Islet precursor cell (in vitro differentiated cells): ENCODE data around the gene DMP1.

ENCODE experiments used
- DNase-seq: peaks from one replicate; pipeline ENCODE4 v3.0.0-alpha.2; 2018

DMP1 gene, protein sequence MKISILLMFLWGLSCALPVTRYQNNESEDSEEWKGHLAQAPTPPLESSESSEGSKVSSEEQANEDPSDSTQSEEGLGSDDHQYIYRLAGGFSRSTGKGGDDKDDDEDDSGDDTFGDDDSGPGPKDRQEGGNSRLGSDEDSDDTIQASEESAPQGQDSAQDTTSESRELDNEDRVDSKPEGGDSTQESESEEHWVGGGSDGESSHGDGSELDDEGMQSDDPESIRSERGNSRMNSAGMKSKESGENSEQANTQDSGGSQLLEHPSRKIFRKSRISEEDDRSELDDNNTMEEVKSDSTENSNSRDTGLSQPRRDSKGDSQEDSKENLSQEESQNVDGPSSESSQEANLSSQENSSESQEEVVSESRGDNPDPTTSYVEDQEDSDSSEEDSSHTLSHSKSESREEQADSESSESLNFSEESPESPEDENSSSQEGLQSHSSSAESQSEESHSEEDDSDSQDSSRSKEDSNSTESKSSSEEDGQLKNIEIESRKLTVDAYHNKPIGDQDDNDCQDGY

DNA sequence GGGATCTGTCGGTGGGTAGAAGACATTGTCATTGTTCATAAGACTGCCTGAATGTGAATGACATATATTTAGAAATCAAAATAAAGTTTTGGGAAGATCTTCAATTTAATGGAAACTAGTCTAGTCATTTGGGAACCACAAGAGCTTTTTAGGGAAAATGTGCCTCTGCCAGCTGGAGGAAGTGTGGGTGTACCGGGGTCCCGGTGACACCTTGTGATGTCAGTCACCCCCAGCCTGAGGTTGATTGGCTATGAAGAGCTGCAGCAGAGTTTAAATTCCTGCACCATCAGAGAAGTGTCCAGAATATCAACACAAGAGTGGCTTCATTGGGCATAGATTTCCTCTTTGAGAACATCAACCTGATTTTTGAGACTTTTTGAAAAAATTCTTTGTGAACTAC is at the start of gene DMP1:
TSS of gene DMP1 (plus strand) at position 301 of the 400 bp plus-strand sequence. CDS start 6,213 bp downstream, outside the sequence.
- DNase-seq: no peak

DNA sequence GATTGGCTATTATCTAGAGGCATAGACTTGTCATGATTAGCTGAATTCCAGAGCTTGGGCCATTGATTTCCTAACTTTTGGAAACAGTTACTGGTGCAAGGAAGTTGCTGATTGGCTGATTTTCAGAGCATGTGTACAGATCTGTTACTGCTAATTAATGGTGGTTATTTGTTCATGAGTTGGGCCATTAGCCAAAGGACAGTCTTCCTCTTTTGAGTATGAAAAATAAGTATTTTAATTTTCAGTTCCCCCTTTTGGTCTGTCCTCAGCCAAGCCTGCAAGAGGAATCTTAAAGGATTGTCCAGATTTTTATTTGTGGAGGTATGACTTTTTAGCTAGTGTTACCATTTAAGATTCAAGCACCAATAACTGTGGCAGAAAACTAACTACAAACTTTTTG is 48.7 kb upstream of the DMP1 start:
- DNase-seq: no peak

DNA sequence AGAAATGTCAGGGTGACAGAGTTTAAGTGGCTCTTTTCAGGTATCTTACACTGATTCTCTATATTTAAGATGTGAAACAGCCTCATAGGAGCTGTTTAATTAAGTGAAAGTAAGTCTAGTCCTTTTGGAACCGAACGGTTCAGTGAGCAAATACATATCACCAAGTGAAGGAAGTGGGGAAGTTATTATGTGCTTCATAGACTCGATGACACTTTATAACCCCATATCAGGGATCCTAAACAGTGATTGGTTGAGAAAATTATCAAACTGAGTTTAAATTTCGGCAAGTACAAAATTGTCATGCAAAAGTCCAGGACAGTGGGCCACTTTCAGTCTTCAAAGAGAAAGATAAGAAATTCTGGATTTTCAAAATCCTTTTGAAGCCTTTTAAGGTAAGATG is 41.9 kb upstream of the DMP1 start, which contains the start of gene DSPP:
TSS of gene DSPP (plus strand) at position 301 of the 400 bp plus-strand sequence. CDS start 2,380 bp downstream, outside the sequence.
- DNase-seq: no peak

DNA sequence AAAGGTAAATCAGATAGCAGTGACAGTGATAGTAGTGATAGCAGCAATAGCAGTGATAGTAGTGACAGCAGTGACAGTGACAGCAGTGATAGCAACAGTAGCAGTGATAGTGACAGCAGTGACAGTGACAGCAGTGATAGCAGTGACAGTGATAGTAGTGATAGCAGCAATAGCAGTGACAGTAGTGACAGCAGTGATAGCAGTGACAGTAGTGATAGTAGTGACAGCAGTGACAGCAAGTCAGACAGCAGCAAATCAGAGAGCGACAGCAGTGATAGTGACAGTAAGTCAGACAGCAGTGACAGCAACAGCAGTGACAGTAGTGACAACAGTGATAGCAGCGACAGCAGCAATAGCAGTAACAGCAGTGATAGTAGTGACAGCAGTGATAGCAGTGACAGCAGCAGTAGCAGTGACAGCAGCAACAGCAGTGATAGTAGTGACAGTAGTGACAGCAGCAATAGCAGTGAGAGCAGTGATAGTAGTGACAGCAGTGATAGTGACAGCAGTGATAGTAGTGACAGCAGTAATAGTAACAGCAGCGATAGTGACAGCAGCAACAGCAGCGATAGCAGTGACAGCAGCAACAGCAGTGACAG is 35.7 kb upstream of the DMP1 start:
- DNase-seq: no peak

DNA sequence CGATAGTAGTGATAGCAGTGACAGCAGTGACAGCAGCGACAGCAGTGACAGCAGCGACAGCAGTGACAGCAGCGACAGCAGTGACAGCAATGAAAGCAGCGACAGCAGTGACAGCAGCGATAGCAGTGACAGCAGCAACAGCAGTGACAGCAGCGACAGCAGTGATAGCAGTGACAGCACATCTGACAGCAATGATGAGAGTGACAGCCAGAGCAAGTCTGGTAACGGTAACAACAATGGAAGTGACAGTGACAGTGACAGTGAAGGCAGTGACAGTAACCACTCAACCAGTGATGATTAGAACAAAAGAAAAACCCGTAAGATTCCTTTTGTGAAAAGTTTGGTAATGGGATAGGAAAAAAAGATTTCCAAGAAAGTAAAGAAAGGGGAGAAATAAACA is 33.8 kb upstream of the DMP1 start:
- no peak for DNase-seq

DNA sequence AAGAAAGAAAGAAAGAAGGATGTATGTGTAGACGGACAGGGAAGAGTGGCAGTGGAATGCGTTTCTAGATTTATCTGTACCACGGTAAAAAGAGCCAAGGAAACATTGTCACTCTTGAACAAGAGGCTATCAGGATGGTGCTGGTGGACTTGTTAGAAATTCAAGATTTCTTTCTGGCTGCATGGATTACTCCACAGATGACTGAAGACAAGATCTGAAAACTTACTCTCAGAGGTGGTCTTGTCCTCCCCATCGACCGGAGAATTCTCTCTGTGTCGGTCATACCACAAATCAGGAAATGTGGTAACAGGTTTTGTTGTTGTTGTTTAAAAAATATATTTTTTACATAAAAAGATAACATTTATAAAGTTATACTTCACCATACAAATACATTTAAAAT is 30.0 kb upstream of the DMP1 start:
- no peak for DNase-seq

DNA sequence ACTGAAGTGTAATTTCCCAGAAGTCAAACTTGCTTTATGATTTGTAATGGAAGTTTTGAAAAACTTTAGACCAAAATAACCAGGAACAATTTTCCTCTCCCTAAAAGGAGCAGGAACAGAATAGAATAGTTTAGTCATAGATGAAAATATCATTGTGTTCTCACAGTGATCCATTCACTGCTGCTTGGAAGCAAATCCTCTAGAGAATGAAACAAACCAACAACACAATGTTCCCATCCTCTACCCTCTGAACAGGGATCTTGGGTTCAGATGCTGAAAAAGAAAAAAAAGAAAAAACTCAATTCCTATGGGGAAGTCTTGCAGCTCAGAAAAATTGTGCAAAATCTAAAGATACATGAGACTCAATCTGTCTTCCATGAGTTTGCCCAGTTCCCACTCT is 29.6 kb upstream of the DMP1 start:
- DNase-seq: no peak

DNA sequence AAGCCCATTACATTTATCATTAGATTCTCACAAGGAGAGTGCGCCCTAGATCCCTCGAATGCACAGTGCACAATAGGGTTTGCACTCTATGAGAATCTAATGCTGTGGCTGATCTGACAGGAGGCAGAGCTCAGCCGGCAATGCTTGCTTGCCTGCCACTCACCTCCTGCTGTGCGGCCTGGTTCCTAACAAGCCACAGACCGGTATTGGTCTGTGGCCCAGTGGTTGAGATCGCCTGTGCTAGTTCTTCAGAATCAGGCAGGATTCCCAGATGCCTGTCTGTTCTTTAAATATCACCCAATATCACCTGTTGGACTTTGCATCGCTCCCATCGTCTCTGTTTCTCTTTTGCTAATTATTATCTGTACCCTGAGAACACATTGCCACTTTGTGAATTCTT is 27.8 kb upstream of the DMP1 start:
- no peak for DNase-seq

DNA sequence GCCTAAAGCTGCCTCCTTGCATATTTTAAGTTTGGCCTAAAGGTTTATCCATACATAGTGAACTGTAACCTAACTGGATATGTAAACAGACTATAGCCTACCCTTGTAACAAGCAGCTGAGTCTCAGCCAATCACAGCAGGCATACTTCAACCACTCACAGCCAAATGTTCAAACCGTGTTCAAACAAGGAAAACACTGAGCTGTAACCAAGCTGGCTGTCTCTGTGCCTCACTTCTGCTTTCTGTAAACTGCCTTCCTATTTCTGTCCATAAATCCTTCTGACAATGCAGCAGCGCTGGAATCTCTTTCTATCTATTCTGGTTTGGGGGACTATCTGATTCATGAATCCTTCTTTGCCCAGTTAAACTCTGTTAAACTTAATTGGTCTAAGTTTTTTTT is 25.4 kb upstream of the DMP1 start:
- no peak for DNase-seq

DNA sequence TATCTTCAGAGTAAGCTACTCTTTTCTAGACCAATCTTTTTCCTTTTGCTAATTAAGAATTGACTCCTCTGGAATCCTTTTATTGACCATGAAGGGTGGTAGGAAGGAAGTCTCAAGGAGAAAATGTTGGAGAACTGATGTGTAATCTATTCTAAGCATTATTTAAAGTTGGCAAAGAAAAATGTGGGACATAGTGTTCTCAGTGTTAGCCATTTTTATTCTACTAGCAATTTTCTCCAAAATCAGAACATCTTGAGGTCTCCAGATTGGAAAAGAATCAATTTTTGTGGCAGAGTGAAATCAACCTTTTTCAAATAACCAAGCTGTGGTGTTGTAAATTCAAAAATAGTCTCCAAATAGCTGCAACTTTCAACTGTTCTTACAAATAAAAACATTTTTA is 18.4 kb upstream of the DMP1 start:
- DNase-seq: no peak

DNA sequence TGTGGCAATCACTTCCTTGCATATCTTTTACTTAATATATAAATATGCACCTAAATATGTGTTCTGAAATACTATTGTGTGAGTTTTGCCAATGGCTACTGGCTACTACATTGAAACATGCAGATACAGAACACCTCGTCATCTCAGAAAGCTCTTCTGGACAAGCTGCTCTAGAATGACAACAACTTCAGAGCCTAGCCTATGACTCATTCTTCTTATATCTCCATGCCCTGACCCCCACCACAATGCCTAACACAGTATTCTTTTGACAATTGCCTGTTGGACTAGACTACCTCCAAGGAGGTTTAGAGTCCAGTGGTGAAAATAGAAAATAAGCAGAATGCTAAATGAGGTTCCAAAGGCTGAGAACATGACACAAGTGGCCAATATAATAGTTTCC is 17.6 kb upstream of the DMP1 start:
- no peak for DNase-seq

DNA sequence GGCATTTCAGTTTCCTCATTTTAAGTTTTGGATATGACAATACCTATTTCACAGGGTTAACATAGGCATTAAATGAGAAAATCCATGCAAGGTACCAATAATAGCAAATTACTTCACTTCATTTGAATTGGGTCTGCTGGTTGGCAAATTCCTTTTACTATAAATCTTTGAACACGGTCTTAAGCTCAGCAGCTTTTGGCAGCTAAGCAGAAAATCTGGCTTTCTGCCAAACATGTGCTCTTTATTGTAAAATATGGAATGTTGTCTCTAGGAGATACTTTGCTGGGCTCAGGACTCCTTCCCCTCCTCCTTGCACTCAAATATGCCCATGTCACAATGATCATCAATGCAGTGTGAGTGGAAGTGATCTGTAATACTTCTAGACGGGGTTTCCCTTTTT is 16.8 kb upstream of the DMP1 start:
- DNase-seq: no peak

DNA sequence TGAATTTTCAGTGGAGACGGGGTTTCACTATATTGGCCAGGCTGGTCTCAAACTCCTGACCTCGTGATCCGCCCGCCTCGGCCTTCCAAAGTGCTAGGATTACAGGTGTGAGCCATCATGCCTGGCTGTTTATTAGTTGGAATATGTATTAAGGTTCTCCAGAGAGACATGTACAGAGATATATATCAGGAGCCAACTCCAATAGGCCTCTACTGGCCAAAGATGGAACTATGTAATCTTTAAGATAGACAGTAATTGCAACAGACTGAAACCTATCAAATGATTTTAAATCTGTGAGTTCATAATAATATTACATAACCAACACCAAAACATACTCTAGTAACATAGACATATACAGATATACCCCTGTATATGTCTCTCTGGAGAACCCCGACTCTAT is 5.8 kb upstream of the DMP1 start:
- no peak for DNase-seq

DNA sequence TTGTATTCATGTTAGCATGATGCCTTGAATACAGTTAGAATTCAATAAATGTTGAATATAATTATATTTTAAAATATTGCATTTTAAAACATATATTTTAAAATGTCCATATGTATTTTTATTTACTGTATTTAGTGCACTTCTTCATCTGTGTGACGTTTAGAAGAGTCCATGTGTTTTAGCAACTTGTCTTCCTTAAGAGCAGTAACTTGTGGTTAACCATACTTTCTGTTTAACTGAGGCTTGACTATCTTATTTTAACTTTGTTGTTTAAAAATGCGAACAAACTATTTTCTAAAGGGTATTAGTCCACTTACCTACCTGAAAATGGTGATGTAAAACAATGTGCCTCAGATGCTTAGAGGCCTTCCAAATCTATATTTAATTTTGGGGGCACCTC is 858 bp downstream of the DMP1 start:
- DNase-seq: no peak

DNA sequence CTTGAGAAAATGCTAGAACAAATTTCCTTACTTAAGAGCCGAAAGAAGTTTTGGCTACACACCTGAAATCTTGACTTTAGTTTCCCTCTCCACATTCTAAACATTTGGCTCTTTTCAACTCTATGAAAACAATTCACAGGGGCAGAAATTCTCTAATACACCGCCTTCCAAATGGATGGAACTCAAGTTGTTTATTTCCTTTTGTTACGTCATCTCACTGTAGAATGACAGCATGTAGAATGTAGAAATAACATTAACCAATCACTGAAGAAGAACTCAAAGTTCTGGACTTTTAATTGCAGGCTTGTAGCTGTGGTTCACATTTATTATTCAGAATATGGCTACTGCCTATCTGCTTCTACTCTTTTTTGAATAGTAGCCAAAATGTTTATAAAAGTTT is 1.9 kb downstream of the DMP1 start:
- DNase-seq: no peak

DNA sequence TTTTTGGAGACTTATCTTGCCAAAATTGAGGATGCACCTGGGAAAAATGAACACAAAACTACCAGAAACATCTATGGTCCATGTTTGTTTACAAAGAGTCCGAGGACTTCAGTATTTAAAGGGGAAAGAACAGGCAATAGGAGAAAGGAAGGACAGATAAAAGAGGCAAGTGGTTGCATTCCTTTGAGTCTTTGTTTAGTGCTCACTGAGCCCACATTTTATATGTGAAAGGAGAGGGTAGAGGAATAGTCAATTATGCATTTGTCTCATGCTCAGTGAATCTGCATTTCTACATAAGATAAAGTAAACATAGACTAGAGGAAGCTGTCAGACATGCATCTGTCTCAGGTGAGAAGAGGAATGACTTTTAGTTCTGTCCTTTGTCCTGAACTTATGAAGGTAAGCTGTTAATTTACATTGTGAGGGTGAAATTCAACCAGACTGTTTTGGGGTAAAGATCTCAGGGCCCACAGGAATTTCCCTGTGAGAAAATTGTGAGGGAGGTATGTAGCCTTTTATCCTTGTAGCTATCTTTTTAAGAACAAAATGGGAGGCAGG is 4.5 kb downstream of the DMP1 start:
- no peak for DNase-seq

DNA sequence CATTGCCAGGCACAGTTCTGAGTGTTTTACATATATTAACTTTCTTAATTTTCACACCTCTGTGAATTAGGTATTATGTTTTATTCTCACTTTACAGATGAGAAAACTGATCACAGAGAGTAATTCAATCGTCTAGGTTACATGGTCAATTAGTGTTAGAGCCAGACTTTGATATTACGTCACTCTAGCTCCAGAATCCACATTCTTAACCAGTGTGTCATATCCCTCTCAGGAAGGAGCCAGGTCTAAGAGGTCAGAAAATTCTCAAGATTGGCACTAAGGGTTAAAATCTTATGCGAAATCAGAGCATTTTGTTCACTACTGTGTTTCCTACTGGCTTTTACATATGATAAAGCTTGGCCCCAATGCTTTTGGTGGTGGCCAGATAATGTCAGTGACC is 7.4 kb downstream of the DMP1 start:
- no peak for DNase-seq

DNA sequence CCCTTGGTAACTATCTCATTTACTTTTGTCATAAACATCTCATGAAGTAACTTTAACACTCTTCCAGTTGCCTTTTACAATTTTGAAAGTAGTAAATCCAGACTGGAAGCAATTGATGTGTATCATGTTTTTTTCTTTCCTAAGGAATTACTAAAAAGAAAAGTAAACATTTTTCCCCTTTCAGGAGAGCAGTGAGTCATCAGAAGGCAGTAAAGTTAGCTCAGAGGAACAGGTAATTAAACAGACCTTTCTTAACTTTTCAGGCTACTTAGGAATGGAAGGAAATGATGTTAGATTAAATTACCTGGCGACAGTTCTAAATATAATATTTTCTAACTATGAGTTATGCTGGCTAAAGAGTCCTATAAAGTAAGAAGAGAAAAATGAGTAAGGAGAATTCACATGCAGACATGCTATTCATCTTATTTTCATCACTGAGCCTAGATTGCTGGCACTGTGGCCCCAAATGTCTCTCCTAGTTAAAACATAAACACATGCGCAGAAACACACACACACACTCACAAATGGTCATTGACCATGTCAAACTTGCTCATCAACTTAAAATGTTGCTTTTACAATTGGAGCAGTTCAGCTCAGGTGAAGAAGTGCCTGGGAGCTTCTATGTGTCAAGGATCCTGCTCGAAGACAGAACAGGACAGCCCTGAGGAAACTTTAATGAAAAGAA is 9.3 kb downstream of the DMP1 start:
- DNase-seq: peak; percentile 59

DNA sequence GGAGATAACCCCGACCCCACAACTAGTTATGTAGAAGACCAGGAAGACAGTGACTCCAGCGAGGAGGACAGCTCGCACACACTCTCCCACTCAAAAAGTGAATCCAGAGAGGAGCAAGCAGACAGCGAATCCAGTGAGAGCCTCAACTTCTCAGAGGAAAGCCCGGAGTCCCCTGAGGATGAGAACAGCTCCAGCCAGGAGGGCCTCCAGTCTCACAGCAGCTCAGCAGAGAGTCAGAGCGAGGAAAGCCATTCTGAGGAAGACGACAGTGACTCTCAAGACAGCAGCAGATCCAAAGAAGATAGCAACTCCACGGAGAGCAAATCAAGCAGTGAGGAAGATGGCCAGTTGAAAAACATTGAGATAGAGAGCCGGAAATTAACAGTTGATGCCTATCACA is 12.8 kb downstream of the DMP1 start:
- DNase-seq: no peak

DNA sequence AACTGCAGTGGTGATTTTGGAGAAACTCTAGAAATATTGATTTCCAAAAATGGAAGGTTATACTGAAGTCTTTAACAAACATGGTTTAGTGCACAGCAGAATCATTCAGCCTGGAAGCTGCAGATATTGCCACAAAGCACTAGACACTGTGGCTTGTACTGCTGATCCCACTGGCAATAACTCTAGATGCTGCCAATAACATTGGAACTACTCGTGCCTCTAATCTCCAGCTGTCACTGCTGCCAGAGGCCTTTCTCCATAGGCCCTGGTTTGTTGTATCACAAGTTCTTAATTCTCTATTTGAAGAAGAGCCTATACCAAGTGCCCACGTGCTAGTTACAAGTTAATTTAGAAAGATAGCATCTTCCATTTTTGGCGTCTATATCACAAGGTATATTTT is 19.3 kb downstream of the DMP1 start:
- no peak for DNase-seq

DNA sequence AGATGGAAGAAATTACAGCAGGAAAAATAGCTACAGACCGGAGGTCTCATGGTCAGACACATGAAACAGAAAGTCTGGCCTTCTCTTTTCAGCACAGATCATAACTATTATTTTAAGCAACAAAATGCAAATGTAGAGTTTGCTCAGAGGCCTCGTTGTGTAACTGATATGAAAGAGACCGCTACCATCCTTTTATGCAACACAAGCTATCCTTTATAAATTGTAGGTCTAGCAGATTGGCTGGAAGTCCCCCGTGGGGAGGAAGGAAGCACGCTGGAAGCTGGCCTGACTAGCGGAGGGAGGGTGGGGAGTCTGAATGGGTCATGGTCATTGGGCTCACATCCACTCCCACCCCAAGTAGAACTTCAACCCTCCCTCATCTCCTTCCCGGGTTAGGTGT is 27.7 kb downstream of the DMP1 start:
- DNase-seq: no peak

DNA sequence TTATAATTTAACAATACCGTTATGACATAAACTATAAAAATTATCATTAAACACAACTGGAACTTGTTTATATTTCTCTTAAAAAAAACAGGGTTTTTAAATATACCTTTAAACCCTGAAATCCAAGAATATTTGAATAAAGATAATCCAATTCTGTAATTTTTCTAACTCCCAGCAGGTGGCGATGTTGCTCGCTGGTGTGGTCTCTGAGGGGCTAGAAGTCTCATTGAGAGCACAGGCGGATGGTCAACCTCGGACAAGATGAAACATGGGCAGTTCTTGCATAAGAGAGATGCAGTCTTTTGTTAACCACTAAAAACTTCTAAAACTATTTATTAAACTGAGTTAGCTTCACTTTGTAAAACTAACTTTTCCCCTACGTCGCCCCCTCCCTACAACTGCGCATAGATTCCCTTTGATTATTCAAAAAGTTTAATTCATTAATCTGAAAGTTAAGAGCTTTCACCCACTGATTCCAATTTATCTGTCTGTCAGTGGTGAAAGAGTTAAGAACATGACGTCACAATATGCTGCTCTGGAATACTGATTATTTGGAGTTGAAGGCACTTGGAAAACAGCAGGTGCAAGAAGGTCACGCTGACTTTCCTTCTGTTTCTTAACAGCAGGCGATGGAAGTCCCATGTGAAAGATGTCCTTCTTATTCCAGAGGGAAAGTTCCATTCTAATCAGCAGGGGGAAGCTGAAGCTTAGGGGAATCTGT is 29.5 kb downstream of the DMP1 start:
- DNase-seq: peak; percentile 62

DNA sequence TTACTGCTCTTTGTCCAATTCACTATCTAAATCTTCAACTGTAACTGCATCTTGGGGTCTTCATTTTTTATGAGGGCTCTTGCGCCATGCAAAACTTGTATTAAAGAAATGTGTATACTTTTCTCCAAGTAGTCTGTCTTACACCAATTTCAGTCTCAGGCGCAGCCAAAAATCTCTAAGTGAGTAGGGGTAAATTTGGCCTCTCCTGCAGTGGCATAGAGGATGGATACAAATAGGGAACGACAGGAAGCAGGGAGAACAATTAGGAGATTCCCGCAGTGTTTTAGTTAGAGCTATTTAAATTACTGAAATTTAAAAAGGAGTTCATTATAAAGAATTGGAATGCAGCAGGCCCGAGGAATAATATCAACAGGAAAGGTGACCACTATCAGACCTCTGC is 30.2 kb downstream of the DMP1 start:
- DNase-seq: no peak
